ENCODE results near the gene SLAIN1.

SLAIN1 gene

DNA sequence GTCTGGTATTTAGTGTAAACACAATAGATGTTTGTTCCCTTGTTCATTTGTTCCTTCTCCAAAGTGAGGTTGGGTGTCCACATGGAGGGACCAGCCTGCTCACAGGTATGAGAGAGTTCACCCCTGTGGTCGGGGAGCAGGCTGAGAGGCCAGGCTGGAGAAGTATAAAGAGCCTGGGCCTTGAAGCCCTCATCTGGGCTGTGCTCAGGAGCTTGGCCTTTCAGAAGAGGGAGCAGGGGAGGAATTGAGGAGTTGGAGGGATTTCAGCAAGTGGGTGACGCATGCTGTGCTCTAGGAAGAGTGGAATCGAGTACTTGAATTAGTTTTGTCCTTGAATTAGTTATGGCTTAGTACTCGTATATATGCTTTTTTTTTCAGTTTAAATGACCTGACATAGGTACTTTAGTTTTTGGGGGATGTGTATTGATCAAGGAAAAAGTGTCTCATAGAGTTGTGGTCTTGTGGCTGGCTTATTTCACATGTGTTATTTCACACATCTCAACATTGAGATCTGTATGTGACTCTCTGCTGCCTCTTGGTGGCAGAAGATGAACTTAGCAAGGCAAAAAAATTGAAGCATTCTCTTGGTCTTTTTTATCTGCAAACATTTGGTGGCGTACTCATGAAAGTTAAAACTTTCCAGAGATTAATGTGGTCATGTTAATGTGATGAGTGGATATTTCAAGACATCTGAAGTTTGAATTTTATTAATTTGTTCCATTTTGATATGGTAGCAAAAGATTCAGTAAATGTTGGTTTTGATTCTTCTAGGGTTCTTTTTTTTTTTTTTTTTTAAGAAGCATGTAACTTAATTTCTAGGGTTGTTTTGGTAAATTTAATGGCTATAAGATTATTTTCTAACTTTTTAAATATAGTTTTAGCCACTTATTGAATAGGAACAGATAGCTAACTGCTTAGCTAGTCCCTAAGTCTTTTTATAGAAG is 54.3 kb downstream of the SLAIN1 start:
- DNase-seq (ENCODE audit: low read depth in 2 of 3, low spot score in 1 of 3), result peak in 2 of 3 donors; percentile 18 to 64

DNA sequence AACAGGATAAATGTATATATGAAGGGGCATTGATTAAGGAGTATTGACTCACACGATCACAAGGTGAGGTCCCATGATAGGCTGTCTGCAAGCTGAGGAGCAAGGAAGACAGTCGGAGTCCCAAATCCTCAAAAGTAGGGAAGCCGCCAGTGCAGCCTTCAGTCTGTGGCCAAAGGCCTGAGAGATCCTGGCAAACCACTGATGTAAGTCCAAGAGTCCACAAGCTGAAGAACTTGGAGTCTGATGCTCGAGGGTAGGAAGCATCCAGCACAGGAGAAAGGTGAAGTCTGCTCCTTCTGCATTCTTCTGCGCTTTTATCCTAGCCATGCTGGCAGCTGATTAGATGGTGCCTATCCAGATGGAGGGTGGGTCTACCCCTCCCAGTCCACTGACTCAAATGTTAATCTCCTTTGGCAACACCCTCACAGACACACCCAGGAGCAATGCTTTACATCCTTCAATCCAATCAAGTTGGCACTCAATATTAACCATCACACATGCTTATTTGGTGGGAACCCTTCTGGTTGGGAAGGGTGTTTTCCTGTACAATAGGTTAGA is 55.1 kb downstream of the SLAIN1 start:
- no peak for DNase-seq (ENCODE audit: low read depth in 2 of 3, low spot score in 1 of 3)

DNA sequence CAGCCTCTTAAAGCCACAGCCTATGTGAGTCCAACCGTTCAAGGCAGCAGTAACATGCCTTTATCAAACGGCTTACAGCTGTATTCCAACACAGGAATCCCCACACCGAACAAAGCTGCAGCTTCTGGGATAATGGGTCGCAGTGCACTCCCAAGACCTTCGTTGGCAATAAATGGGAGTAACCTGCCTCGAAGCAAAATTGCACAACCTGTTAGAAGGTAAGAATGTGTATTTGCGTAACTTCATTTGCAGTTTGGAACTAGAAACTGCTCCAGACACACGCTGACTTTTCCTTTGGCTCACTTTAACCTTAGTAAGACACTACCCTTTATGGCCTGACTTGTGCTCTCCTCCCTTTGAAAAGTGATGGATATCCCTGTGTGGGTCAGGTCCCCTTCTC is 63.4 kb downstream of the SLAIN1 start:
- no peak for DNase-seq (ENCODE audit: low read depth in 2 of 3, low spot score in 1 of 3)

DNA sequence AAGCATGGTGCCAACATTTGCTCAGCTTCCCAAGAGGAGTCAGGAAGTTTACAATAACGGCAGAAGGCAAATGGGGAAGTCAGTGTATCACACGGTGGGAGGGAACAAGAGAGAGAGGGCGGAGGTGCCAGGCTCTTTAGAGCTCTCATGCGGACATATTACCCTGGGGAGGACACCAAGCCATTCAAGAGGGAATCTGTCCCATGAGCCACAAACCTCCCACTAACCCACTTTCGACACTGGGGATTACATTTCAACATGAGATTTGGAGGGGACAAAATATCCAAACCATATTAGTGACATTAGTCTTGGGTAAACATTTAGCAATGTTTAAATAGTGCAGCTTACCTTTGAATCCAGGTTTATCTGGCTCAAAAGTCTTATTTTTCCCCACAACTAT is 69.9 kb downstream of the SLAIN1 start:
- DNase-seq (ENCODE audit: low read depth in 2 of 3, low spot score in 1 of 3), result no peak

DNA sequence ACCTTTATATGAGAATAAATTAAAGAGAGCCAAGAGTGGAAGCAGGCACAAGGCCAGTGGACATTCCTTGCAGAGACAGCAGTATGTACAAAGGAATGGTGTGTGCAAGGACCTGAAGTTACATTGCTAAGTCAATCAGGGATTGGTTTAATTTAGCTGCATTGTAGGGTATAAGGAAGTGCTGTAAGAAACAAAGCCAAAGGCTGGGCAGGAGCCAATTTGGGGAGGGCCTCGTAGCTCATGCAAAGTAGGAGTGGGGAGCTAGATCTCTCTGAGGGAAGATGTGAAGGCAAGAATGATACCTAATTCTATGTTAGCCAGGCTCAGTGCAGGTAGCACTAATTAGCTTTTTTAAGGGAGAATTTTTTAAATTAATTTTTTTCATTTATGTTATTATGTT is 76.7 kb downstream of the SLAIN1 start:
- DNase-seq (ENCODE audit: low read depth in 2 of 3, low spot score in 1 of 3), result no peak

DNA sequence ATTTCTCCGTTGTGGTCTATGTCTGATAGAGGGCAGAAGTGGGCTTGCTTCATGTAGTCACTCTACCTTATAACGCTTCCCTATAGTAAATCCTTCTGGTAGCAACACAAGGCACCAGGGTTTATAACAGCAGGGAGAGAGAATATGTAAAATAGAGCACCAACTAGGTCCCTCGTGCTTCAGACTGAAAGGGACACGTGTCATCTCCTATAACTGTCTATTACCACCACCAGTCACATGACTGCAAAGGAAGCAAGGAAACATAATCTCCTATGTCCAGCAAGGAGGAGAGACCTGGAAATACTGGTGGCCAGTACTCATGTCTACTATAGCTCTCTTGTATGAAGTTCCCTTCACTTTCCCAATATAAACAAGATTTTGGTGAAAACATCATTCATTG is 79.2 kb downstream of the SLAIN1 start:
- DNase-seq (ENCODE audit: low read depth in 2 of 3, low spot score in 1 of 3), result no peak

DNA sequence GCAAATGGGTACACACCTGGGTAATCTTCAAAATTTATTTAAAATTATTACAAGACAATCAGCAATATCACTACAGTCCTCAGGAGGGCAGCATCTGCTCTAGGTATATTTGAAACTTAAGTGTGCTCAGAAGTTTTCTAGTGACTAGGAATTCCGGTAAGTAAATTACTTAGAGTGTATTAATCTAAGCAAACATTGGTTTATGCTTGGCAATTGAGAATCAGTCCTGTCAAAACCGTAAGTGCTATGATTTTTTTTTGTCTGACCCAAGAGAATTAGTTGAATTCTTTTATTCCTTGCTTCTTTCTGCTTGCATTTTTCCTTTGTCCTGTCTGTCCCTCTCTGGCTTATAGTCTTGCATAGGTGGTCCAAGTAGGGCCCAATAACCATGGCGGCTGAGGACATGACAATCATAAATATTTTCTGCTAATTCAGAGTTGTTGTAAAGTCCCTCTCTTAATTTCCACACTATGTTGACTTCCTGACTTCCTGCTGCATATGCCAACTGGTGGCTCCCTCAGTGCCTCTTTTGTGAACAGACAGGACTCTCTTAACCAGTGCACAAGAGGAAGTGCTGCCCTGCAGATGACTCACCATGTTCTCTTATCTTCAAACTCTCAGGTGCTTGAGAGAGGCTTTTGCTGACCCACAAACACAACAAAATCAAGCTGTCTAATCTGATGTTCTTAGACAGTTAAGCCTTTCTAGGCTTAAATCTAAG is 82.2 kb downstream of the SLAIN1 start:
- peak in 1 of 3 donors; percentile 19 for DNase-seq (ENCODE audit: low read depth in 2 of 3, low spot score in 1 of 3)

DNA sequence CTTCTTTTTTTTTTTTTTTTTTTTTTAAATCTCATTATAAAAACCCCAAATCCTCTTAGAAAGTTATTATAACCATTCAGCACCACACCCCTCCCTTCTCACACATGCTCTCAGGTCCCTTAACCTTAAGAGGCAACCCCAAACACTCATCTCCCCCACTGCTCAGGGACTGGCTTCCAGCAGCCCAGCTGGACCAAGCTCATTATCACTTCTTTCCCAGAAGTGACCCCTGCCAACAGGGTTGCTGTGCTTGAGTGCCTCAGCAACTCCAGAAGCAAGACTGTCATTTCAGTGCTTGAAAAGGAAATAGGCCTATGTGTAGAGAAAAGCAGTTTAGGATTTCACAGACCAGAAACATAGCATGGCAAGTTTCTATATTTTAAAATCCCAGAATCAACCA is 84.3 kb downstream of the SLAIN1 start:
- DNase-seq (ENCODE audit: low read depth in 2 of 3, low spot score in 1 of 3), result no peak

DNA sequence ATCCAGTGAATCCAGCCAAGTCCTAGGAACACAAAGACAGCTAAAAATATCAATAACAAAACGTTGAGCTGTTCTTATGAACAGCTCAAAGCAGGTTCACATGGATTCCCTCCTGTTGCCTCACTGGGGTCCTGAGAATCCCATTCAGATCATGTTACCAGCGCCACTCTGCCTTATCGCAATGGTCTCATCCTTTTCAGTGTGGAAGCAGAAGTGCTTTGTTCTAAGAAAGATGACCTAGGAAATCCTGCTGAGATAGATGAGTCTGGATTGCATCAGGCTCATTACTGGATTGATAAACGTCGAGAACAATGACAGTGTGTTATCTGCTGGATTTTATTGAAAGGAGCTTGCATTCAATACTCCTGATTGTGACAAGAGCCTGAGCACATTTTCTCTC is 87.0 kb downstream of the SLAIN1 start:
- no peak for DNase-seq (ENCODE audit: low read depth in 2 of 3, low spot score in 1 of 3)

DNA sequence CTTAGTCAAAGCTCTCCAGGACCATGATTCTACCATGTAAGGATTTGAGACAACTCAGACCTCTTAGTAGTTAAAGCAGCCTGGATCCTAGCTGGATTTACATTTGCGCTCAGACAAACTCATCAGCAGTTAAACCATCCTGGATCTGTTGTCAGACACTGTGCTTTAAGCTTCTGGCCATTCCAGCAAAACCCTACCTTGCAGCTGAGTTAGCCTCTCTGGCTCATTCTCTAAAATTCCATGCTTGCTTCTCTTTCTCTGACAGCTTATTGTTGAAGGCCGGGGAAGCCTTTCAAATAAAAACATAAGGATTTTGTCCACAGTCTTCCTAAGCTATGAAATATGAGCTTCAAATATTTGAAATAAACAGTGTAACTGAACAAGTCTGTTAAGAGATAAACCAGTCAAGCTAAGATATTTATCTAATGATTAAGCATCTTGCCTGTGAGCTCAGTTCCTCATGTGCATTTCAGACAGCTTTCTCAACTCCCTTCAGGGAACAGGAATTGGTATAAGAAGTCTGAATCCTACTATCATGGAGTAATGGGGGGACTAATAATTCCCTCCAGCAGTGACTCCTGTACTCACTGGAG is 89.3 kb downstream of the SLAIN1 start:
- DNase-seq (ENCODE audit: low read depth in 2 of 3, low spot score in 1 of 3), result no peak

DNA sequence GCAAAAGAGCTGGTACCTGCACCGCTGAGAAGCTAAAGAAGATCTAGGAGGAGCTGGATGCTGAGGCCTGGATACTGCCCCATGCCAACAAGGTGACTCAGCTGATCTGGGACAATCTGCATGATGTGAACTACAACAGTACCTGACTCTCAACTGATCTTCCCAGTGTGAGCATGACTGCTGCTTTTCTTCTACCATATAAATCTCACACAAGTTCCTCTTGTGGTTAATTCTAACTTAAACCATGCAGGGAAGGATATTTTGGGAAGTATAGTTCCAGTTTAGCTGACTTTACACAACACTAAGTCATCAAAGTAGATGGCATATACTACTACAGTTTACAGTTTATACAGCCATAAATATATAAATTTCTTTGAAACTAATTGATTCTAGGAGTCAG is 91.9 kb downstream of the SLAIN1 start:
- no peak for DNase-seq (ENCODE audit: low read depth in 2 of 3, low spot score in 1 of 3)

DNA sequence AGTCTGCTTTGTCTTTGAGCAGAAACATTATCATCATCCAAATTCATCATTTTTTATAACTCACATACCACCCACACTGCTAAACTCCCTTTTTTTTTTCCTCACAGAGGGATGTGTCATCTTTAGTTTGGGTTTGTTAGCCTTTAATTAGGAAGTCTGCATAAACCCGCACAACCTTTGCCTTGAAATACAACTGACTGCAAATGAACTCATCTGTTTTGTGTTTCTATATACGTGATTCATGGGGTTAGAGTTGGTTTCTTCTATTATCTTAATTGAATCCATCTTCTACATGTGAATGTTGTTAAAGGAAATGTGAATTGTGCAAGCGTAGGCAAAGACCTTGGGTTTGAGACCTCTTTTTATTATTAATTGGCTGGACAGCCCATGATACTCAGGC is 102.7 kb downstream of the SLAIN1 start:
- no peak for DNase-seq (ENCODE audit: low read depth in 2 of 3, low spot score in 1 of 3)

DNA sequence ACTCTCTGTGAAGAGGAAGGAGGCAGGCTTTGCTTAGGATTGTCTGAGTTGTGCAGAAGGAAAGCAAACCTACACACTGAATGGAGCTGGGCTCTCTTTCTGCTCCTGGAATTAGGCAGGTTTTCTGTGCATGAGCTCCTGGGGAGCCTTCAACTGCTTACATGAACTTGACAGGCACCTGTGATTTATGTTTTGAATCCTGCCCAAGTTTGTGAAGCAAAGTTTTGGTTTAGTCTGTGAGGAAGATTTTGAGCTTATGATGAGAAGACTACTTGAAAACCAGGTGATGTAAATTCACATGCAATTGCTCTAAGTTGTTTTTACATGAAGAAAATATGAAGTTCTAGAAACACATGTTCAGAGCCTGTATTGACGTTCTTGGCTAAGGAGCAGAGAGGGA is 109.0 kb downstream of the SLAIN1 start:
- DNase-seq (ENCODE audit: low read depth in 2 of 3, low spot score in 1 of 3), result no peak

DNA sequence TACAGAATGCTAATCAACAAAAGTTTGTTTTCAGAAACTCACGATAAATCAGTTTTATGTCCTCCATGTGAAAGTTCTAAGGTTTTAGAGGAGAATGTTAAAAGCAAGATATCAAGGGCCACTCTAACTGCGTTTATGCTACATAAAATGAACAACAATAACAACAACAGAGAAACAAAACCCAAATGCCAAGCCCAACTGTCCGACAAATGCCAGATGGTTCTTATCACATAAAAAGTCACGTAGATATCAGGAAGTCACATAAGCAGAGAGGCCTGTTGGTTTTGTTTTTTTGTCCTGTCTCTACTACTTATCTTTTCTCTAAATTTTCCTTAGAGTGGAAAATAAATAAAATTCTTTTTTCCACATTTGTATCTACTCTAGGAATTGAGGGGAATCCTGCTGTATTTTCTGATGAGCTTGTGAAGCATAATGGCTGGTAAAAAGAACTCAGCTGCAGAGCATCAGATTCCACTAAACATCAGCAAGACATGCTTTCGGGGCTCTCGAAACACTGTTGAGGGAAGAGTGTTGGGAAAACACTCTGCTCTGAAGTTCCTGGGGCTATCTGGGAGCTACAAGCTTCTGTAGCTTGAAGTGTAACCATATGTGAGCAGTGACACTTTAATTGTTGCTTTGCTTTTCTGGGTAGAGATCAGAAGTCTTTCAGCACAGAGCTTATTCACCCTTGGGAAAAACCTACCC is 110.1 kb downstream of the SLAIN1 start:
- DNase-seq (ENCODE audit: low read depth in 2 of 3, low spot score in 1 of 3), result no peak

DNA sequence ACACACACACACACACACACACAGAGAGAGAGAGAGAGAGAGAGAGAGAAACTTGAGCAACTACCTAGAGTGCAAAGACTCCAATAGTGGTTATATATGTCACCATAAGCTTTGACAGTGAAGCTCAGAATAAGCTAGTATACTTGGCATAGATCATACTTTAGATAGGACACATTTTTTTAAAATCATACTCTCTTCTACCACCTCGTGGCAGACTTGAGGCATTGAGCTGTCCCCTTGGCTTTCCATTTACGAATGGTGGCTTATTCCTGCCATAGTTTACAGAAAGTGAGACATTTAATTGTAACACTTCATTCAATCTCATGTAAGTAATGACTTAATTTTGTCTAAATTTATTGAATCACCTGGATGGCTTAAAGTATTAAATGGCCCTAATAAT is 112.9 kb downstream of the SLAIN1 start:
- no peak for DNase-seq (ENCODE audit: low read depth in 2 of 3, low spot score in 1 of 3)

DNA sequence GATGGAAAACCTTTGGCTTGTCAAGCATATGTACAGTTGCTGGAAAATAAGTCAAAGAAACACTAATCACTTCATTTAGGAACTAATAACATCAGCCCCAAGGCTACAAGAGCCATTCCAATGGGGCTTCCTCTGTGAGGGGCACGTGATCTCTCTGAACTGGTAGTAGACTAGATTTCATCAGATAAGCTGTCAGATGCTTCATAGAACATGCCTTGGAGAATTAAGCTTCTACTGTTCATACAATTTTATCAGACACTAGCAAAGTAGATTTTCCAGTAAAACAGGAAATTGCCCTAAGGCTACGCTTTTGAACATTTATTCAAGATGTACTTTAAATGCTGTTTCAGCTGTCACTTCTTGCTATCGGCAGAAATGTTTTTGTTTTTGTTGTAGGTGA is 113.4 kb downstream of the SLAIN1 start:
- no peak for DNase-seq (ENCODE audit: low read depth in 2 of 3, low spot score in 1 of 3)

DNA sequence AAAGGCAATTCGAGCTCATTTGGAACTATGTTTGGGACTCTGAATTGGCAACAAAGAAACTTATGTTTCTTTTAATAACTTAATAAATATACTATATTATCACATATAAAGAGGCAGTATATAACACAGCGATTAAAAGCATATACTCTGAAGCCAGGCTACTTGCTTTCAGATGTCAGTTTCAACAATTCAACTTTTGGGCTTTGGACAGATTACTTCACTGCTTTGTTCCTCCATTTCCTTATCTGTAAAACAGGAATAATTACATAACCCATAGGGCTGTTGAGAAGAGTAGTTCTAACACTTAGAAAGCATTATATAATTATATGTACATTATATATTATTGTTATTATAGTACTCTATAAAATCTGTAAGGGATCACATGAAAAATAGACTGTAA is 113.9 kb downstream of the SLAIN1 start:
- no peak for DNase-seq (ENCODE audit: low read depth in 2 of 3, low spot score in 1 of 3)

DNA sequence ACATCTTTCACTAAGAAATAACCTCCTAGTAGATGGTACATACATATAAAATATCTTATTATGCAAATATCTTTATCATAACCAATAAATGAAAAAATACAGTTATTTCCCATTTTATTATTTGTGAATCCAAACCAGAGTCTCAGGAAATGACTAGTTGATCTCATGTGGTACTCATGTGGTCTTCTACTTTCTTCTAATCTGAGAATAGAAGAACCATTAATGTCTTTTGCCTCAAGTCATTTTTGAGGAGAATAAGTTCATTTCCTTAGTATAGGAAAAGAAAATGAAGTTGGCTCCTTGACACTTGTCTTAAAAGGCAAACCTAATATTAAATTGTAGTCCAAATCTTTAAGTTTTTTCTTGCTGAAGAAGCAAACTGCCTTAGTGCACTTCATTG is 114.5 kb downstream of the SLAIN1 start:
- DNase-seq (ENCODE audit: low read depth in 2 of 3, low spot score in 1 of 3), result no peak
